Measurements from ENCODE around the gene ARL17B.
"Not testable (repeated sequence)": the region's sequence is repeated elsewhere in the genome, so short reads cannot be mapped to it uniquely, and the experiment has no call there.

GRCh38 chr17:46396292-46396691 is 34.7 kb upstream of the ARL17B start:
- not testable (repeated sequence) for TF ChIP-seq CTCF, POLR2AphosphoS5 (IDR thresholded peaks at IDR 0.05)

Measured in transverse colon (tissue), 4 donors.